Erythroblast (primary cell): ENCODE results near the gene GRM8.

ENCODE experiments used
- DNase-seq, 2 experiments: peaks; one replicate each; lab custom pipeline; 2025; lab: John Stamatoyannopoulos, UW
- GATA1 ChIP-seq: IDR thresholded peaks from 2 replicates; pipeline ENCODE4 v1.6.1; 2011; ENCODE audit warnings: low read depth, mild to moderate bottlenecking, control low read depth, low read length, moderate library complexity
- POLR2A ChIP-seq: IDR thresholded peaks from 2 replicates; pipeline ENCODE4 v1.6.1; 2011; ENCODE audit warnings: mild to moderate bottlenecking, low read length

GRM8 gene

GRCh38 chr7:127252778-127253280 lies at the start of gene GRM8:
TSS of gene GRM8 (minus strand) at chr7:127252941.
- TF ChIP-seq POLR2A = no peak
- no peak for TF ChIP-seq GATA1
- DNase-seq = peak; percentile 18

GRCh38 chr7:127290801-127291361 lies 38.1 kb upstream of the GRM8 start:
- TF ChIP-seq GATA1 = no peak
- no peak for TF ChIP-seq POLR2A
- DNase-seq = no peak

GRCh38 chr7:127290116-127290655 lies 37.4 kb upstream of the GRM8 start:
- no peak for DNase-seq
- TF ChIP-seq POLR2A (no peak), GATA1 (no peak)

GRCh38 chr7:127287133-127287532 lies 34.4 kb upstream of the GRM8 start:
- TF ChIP-seq POLR2A (no peak), GATA1 (no peak)
- DNase-seq = no peak

- no peak for DNase-seq
- TF ChIP-seq GATA1 (no peak), POLR2A (no peak)
These were observed 17.4 kb upstream of the GRM8 start for GRCh38 chr7:127270093-127270492.

GRCh38 chr7:127266047-127266446 lies 13.3 kb upstream of the GRM8 start:
- no peak for DNase-seq
- TF ChIP-seq POLR2A = no peak
- TF ChIP-seq GATA1 = no peak

- no peak for DNase-seq
- no peak for TF ChIP-seq GATA1
- TF ChIP-seq POLR2A = no peak
These were observed 11.5 kb upstream of the GRM8 start for GRCh38 chr7:127264219-127264618.

GRCh38 chr7:127258111-127258510 lies 5.4 kb upstream of the GRM8 start:
- peak in 1 of 2 experiments; percentile 6 for DNase-seq
- no peak for TF ChIP-seq POLR2A
- TF ChIP-seq GATA1 = no peak

- no peak for DNase-seq
- TF ChIP-seq POLR2A (no peak), GATA1 (no peak)
These were observed 4.3 kb upstream of the GRM8 start for GRCh38 chr7:127257086-127257485.

- TF ChIP-seq POLR2A = no peak
- TF ChIP-seq GATA1 = no peak
- no peak for DNase-seq
These were observed 3.4 kb upstream of the GRM8 start for GRCh38 chr7:127256041-127256725.

GRCh38 chr7:127254163-127254684 lies 1.5 kb upstream of the GRM8 start:
- TF ChIP-seq GATA1 = no peak
- no peak for TF ChIP-seq POLR2A
- DNase-seq = no peak

- TF ChIP-seq POLR2A (no peak), GATA1 (no peak)
- DNase-seq = peak; percentile 48 to 65
These were observed 781 bp upstream of the GRM8 start for GRCh38 chr7:127253281-127254162.

GRCh38 chr7:127252377-127252713 lies 396 bp downstream of the GRM8 start:
- no peak for TF ChIP-seq GATA1
- no peak for TF ChIP-seq POLR2A
- no peak for DNase-seq
